GM21619 (cell line): ENCODE measurements around the gene RAP1GAP.
"Not testable (repeated sequence)": the region's sequence is repeated elsewhere in the genome, so short reads cannot be mapped to it uniquely, and the experiment has no call there.

Experiments
- ATAC-seq: cut with Tn5 transposase; IDR thresholded peaks from one replicate; pipeline ENCODE4 v1.9.1; 2021; ENCODE audit not compliant: unreplicated experiment

The RAP1GAP gene

GRCh38 chr1:21574466-21575151, 94.5 kb downstream of the RAP1GAP start:
- ATAC-seq = no peak

GRCh38 chr1:21573971-21574465, 95.1 kb downstream of the RAP1GAP start:
- no peak for ATAC-seq

GRCh38 chr1:21573475-21573874, 95.7 kb downstream of the RAP1GAP start:
- ATAC-seq = no peak

- ATAC-seq = no peak
These were observed 96.4 kb downstream of the RAP1GAP start for GRCh38 chr1:21572735-21573277.

DNA sequence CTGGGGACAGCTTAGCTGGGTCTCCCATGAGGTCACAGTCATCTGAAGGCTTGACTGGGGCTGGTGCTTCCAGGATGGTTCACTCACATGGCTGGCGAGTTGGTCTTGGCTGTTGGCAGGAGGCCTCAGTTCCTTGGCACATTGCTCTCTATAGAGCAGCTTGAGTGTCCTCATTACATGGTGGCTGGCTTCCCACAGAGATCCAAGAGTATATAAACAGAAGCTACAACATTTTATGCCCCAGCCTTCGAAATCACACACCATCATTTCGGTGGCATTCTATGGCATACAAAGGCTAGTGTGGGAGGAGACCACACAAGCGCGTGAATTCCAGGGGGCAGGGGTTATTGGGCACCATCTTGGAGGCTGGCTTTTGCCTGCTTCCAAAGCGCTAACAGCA, 96.9 kb downstream of the RAP1GAP start:
- ATAC-seq = no peak

GRCh38 chr1:21570885-21571284, 98.3 kb downstream of the RAP1GAP start:
- no peak for ATAC-seq

- no peak for ATAC-seq
These were observed 98.7 kb downstream of the RAP1GAP start for GRCh38 chr1:21570528-21570875.

DNA sequence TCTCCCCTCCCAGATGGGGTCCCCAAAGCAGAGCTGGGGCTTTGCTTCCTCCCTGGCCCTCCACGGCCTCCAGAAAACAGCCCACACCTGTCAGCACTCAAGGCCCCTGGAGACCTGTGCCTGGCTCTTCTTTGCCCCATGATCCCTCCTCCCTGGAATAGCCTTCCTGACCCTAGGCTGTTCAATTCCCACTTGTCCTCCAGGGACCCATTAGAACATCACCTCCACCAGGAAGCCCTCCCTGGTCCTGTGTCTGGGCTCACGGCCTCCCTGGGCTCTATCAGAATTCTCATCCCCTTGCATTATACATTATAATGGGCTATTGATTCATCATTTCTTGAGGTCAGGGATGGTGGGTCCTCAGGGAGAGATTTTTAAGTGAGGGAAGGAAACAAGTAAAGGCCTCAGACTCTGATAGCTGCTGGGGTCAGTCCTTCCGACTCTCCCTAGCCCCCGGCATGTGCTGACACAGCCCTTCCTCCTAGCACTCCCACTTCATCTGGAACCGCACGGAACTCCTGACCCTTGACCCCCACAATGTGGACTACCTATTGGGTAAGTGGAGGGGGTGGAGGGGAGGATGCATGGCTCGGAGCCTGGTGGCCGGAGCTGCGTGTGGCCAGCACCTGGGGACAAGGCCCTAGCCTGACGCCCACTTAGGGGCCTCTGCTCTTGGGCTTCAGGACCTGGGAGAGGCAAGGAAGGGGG, 99.2 kb downstream of the RAP1GAP start:
- no peak for ATAC-seq

- no peak for ATAC-seq
These were observed 100.3 kb downstream of the RAP1GAP start for GRCh38 chr1:21568809-21569385.

DNA sequence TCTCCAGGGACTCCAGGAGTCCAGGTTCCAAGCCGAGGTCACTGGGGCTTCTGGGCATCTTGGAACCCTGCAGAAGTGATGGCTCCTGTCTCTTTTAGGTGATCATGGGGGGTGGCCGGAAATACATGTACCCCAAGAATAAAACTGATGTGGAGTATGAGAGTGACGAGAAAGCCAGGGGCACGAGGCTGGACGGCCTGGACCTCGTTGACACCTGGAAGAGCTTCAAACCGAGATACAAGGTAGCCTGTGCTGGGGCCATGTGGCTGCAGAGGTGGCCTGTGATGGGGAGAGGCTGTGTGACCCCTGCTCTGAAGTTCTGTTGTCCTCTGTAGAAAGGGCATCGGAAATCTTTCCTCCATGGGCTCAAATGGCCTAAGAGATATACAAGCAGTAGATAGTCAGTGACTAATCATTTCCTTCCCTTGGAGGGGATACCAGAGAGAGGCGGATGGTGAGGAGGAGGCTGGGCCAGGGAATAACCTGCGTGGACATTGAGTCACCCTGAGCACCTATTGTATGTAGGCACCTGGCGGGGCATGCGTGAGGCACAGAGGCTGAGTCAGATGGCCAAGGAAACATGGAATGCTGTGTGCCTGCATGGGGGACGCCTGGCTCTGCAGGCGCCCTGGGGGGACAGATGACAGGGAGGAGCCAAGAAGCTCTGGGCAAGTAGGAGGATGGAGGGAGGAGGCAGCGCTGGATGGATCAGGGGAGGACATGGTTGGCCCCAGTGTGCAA, 101.0 kb downstream of the RAP1GAP start:
- no peak for ATAC-seq

GRCh38 chr1:21567241-21568005, 101.7 kb downstream of the RAP1GAP start:
- no peak for ATAC-seq

DNA sequence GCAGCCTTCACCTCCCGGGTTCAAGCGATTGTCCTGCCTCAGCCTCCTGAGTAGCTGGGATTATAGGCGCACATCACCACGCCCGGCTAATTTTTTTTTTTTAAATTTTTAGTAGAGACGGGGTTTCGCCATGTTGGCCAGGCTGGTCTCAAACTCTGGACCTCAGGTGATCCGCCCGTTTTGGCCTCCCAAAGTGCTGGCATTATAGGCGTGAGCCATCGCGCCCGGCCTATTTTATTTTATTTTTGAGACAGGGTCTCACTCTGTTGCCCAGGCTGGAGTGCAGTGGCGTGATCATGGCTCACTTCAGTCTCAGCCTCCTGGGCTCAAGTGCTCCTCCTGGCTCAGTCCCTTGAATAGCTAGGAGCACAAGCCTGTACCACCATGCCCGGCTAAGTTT, 102.8 kb downstream of the RAP1GAP start:
- ATAC-seq = not testable (repeated sequence)

GRCh38 chr1:21565285-21565684, 103.9 kb downstream of the RAP1GAP start:
- ATAC-seq = no peak

GRCh38 chr1:21564521-21565095, 104.5 kb downstream of the RAP1GAP start:
- no peak for ATAC-seq

DNA sequence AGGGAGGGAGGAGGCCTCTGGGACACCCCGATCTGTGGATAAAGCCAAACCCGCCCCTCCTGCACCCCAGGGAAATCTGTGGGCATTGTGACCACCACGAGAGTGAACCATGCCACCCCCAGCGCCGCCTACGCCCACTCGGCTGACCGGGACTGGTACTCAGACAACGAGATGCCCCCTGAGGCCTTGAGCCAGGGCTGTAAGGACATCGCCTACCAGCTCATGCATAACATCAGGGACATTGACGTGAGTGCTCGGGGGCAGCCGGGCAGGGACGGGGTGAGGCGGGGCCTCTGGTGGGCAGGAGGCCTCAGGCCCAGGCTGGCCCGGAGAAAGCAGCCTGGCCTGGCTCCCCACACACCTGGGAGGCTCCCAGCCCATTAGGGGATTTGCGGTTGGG, 105.2 kb downstream of the RAP1GAP start:
- no peak for ATAC-seq

- ATAC-seq = no peak
These were observed 106.3 kb downstream of the RAP1GAP start for GRCh38 chr1:21562896-21563295.

DNA sequence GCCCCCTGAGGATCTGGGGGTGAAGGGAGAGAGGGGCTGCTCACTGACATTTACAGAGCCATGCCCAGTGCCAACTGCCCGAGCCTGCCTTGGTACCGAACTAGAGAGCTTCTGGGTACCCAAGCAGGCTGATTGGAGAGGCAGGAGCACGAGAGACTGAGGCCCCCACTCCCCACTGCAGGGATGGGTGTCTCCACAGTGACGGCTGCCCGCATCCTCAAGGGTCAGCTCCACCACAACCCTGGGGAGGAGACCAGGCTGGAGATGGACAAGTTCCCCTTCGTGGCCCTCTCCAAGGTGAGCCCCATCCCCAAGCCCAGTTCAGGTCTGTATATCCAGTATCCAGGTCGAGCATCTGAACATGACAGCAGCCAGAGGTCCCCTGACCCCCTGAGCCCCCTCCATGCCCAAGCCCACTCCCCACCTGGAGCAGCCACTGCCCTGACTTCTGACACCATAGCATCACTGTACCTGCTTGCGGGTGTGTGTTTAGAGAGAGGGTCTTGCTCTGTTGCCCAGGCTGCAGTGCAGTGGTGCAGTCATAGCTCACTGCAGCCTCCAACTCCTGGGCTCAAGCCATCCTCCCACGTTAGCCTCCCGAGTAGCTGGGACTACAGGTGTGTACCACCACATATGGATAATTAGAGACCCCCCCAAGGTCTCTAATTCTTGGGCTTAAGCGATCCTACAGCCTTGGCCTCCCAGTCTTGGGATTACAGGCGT, 108.1 kb downstream of the RAP1GAP start:
- no peak for ATAC-seq

DNA sequence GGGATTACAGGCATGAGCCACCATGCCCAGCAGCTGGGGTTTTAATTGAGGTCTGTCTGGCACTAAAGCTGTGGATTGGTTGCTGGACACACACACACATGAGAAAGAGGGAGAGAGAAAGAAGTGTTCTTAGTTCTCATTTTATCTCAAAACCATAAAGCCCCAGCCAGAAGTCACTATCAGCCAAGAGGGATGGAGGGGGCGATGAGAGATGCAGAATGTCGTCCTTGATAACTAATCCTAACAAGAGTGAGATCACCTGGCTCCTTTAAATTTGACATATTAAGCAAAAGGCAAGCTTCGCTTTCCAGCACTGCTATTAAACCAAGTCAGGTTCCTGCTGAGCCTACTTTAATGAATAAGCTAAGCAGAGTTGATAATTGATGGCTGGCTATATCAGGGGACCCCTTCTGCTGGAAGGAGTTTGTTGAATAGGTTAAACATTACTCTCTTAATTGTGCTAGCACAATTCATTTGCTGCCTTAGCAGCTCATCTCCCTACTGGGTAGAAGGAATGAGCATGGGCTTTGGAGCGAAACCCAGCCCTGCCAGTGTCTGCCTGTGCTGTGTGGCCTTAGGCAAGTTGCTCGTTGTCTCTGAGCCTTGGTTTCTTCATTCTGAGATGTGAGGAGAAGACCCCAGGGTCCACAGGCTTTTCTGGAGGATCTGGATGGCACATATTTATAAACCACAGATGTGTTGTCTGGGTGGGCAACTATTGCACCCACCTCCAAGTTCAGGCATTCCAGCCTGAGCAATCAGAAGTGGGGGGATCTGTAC, 109.2 kb downstream of the RAP1GAP start:
- no peak for ATAC-seq
